ENCODE data around the gene APLP2. TPM values are rescaled to one million over a fixed set of nuclear protein-coding genes. Genes with fewer than 3 reads are reported as not detected.
"Not testable (repeated sequence)": the region's sequence is repeated elsewhere in the genome, so short reads cannot be mapped to it uniquely, and the experiment has no call there.

Gene APLP2
- total RNA-seq, 1 donor from 2014 or later = 770 TPM

DNA sequence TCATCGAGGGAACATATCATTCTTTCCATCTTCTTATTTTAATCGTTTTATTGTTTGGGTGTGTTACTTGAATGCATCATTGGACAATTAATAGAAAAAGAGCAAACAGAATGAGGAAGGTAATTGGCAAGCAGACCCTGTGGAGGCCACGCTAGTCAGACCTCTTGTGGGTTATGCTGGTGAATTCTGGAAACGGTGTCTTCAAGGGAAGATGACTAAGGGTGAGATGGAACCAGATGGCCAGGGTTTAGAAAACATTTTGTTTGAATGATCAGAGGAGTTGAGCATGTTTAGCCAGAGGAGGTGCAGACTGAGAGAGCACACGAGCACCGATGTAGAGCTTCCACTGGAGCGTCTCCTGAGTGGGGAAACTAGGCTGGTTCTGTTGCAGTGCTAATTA lies 98.4 kb downstream of the APLP2 start:
- no peak for DNase-seq (ENCODE audit: low read depth in 2 of 2)

DNA sequence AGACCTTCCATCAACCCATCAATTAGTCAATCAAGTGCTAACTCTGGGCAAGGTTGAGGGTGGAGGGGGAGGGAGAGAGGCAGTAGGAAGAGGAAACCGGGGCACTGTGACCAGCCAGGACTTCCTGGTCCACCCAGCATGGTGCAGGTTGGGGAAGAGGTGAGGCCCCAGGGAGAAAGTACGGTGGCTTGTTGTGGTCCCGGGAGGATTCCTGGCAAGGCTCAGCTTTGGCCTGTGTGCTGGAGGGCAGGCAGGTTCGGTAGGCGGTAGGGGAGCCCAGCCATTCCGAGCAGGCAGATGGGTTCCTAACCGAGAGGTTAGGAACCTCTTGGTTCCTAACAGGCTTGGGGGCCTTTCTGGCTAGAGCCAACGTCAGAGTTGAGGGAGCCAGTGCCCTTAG lies 100.7 kb downstream of the APLP2 start:
- DNase-seq (ENCODE audit: low read depth in 2 of 2) = no peak

- no peak for DNase-seq (ENCODE audit: low read depth in 2 of 2)
Measured at GRCh38 chr11:130171534-130171933, 101.8 kb downstream of the APLP2 start.

GRCh38 chr11:130172001-130172400 lies 102.3 kb downstream of the APLP2 start:
- not testable (repeated sequence) for DNase-seq (ENCODE audit: low read depth in 2 of 2)

DNA sequence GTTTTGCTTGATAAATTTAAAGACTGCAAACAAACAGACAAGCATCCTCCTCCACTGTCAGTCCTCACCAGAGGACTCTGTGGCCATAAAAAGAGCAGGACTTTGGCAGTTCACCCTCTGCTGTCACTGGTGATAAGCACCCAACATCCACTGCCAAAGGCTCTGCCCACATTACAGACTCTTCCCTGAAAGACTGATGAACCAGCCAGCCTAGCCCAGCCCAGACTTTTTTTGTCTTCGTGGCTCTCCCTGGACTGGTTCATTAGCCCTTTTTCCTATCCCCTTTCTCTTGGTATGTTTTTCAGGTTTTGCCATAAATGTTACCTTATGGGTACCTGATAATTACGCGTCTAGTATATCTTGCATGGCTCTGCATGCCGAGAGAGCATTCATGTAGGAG lies 104.9 kb downstream of the APLP2 start:
- DNase-seq (ENCODE audit: low read depth in 2 of 2) = no peak

DNA sequence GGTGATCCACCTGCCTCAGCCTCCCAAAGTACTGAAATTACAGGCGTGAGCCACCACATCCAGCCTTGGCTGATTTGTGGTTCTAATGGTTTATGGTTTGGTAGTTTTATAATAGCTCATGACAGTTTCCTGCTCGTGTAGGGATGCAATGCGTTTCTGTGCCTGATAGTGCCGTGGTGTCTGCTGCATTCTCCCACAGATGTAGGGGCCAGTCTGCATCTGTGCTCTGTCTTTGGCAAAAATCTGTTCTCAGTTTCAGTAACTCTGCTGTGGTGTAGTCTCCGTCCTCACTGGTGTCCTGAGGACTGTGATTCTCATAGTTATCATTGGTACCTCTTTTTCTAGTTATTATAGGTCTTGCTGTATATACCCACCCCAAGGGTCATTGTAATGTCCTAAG lies 106.2 kb downstream of the APLP2 start:
- no peak for DNase-seq (ENCODE audit: low read depth in 2 of 2)

- no peak for DNase-seq (ENCODE audit: low read depth in 2 of 2)
Measured at GRCh38 chr11:130177782-130178181, 108.1 kb downstream of the APLP2 start.

DNA sequence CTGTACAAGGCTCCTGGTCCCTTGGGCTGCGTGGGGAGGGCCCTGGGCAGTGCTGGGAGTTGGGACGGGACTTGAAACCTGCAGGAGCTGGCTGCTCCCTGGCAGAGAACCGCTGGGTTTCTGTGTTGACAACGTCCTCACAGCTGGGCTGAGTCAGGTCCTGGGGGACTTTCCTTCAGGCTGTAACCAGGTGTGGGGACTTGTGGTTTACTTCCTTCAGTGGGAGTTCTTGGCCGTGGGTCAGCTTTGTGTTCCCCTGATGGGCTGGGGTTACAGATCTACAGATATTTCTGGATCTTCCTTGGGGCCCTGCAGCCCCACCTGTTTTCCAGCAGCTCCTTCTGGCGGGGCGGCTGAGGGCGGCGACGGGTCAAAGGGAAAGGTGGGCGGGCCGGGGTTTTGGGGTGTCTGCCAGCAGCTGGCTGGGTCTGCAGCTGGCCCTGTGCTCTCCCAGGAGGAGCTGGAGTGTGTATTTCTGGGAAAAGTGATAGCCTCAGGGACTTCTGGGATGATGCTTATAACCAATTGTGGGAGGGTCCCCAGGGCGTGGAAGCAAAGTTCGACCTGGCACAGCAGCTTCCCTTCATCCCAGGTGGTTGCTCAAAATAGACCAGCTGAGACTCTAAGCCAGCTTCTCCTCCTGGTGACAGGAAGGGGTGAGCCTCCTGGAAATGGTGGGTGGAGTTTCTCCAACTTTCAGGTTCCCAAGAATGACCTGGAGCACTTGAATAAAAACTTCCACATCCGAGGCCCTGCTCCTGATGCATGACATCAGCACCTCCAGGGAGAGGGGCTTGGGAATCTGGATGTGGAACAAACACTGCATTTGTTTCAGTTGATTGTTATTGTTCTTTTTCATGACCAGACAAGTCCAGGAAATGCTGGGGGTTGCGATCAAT lies 109.0 kb downstream of the APLP2 start:
- DNase-seq (ENCODE audit: low read depth in 2 of 2) = no peak

- no peak for DNase-seq (ENCODE audit: low read depth in 2 of 2)
Measured at GRCh38 chr11:130179396-130180306, 110.0 kb downstream of the APLP2 start.

- no peak for DNase-seq (ENCODE audit: low read depth in 2 of 2)
Measured at GRCh38 chr11:130180491-130180890, 110.8 kb downstream of the APLP2 start.

- DNase-seq (ENCODE audit: low read depth in 2 of 2) = no peak
Measured at GRCh38 chr11:130180896-130181294, 111.2 kb downstream of the APLP2 start.

DNA sequence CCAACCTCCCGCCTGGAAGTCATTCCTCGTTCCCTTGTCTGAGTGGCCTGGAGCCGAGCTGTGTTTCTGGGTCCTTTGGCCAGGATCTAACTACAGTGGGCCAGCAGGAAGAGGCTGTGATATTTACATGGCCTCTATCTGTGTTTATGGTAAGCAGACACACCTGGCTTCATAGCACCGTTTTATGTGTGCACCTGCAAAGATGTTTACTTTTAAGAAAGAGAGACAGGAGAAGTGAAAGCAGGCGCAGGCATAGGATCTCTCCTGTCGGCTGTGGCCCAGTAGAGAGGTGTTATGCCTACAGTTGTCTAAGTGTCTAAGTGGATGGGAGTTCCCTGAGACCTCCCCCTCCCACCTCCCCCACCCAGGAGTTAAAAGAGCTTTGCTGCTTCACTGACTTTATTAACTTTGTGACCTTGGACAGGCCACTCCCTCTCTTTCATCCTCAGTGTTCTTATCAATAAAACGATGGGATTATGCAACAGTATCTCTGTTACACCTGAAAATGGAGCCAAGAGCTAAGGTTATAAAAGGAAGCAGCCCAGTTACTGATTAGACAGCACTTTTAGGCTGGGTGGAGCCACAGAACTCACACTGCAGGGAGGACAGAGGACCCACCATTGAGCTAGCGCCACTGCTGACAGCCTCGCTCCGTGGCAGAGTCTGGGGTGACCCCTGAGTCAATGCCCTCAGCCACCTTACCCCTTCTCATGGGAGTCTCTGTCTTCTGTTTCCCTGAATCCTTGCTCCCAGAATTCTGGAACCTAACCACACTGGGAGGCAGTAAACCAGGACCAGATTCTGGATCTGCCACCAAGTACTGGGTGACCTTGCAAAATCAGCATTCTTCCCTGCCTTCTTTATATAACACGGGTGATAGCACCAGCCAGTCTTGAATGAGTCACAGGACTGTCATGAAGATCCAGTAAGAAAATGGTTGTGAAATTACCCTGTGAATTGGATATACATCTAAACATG lies 111.9 kb downstream of the APLP2 start:
- DNase-seq (ENCODE audit: low read depth in 2 of 2) = no peak

- DNase-seq (ENCODE audit: low read depth in 2 of 2) = no peak
Measured at GRCh38 chr11:130183878-130184610, 114.3 kb downstream of the APLP2 start.

DNA sequence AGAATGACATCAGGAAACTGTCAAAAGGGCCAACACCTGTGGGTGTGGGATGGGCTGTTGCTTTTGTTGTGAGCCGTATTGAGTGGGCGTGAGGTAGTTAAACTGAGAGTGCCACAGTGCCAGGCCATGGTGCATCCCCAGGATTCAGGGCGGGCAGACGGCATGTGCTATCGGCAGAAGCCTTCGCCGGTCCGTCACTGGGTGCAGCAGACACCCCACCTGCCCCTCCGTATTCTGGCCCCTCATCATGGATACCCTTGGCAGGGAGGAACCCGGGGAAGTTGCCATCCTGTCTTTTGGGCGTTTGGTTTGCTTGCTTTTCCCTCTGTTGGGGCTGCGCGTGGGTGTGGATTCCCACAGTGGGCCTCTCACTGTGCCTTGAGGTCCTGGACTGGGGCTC lies 117.4 kb downstream of the APLP2 start:
- no peak for DNase-seq (ENCODE audit: low read depth in 2 of 2)

DNA sequence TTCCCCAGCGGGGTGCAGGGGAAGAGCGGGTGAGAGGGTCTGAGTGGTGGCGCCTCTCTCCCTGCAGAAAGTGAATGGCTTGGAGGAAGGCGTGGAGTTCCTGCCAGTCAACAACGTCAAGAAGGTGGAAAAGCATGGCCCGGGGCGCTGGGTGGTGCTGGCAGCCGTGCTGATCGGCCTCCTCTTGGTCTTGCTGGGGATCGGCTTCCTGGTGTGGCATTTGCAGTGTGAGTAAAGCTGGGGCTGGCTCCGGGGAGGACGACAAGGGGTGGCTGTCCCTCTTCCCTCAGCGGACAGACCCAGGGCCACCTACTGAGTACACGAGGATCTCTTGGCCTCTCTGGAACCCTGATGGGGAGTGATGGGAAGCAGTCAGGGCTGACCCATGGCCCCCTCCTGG lies 118.4 kb downstream of the APLP2 start:
- DNase-seq (ENCODE audit: low read depth in 2 of 2) = no peak

GRCh38 chr11:130188585-130189347 lies 119.1 kb downstream of the APLP2 start:
- no peak for DNase-seq (ENCODE audit: low read depth in 2 of 2)

- no peak for DNase-seq (ENCODE audit: low read depth in 2 of 2)
Measured at GRCh38 chr11:130189492-130190210, 120.0 kb downstream of the APLP2 start.

- DNase-seq (ENCODE audit: low read depth in 2 of 2) = no peak
Measured at GRCh38 chr11:130190371-130190881, 120.7 kb downstream of the APLP2 start.

GRCh38 chr11:130191896-130192295 lies 122.2 kb downstream of the APLP2 start:
- DNase-seq (ENCODE audit: low read depth in 2 of 2) = no peak
